ENCODE results near the gene PTPN11.

The PTPN11 gene

GRCh38 chr12:112543751-112544150 lies 125.0 kb downstream of the PTPN11 start:
- H3K4me3 ChIP-seq (ENCODE audit: extremely low read depth, insufficient read depth, low read length, poor library complexity, severe bottlenecking), result no peak overlapping the region
- WGBS, 2 experiments (ENCODE audit: insufficient coverage in 2 of 2), result 100% methylated on average over 2 of the region's 4 CpGs
- no peak overlapping the region for H3K27ac ChIP-seq (ENCODE audit: low read depth, low read length, severe bottlenecking)

DNA sequence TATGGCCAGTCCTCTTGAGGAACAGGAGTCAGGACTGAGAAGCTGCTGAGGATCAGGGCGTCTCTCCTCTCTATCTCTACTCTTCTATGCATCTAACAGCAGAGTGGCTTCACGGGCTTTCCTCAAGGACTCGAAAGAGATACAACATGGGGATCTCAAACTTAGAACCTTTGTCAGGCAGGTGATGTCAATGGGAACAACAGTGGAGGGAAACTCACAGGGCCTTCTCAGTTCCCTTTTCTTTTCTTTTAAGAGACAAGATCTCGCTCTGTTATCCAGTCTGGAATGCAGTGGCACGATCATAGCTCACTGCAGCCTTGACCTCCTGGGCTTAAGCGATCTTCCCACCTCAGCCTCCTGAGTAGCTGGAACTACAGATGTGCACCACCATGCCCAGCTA lies 127.6 kb downstream of the PTPN11 start:
- Histone ChIP-seq H3K36me3 (ENCODE audit: control insufficient read depth, insufficient read depth, low read length) (no peaks in the 10 kb centered on the region), H3K9me3 (ENCODE audit: control insufficient read depth, low read length) (no peaks in the 10 kb centered on the region), H3K4me3 (ENCODE audit: extremely low read depth, insufficient read depth, low read length, poor library complexity, severe bottlenecking) (no peak overlapping the region), H3K27ac (ENCODE audit: low read depth, low read length, severe bottlenecking) (no peak overlapping the region), H3K4me1 (ENCODE audit: control insufficient read depth, insufficient read depth, low read length, poor library complexity, severe bottlenecking) (no peaks in the 10 kb centered on the region)
- 91 to 98% methylated on average over 5 to 6 of the region's 6 CpGs for WGBS, 2 experiments (ENCODE audit: insufficient coverage in 2 of 2)

More at GRCh38 chr12:112543751-112544150, 125.0 kb downstream of the PTPN11 start:
- Histone ChIP-seq H3K9me3 (ENCODE audit: control insufficient read depth, low read length) (no peaks in the 10 kb centered on the region), H3K4me1 (ENCODE audit: control insufficient read depth, insufficient read depth, low read length, poor library complexity, severe bottlenecking) (peaks cover 3% of the 10 kb centered on the region), H3K36me3 (ENCODE audit: control insufficient read depth, insufficient read depth, low read length) (no peaks in the 10 kb centered on the region)

GRCh38 chr12:112546996-112547395 lies 128.2 kb downstream of the PTPN11 start:
- Histone ChIP-seq H3K9me3 (ENCODE audit: control insufficient read depth, low read length) (no peaks in the 10 kb centered on the region), H3K27ac (ENCODE audit: low read depth, low read length, severe bottlenecking) (no peak overlapping the region), H3K36me3 (ENCODE audit: control insufficient read depth, insufficient read depth, low read length) (no peaks in the 10 kb centered on the region), H3K4me3 (ENCODE audit: extremely low read depth, insufficient read depth, low read length, poor library complexity, severe bottlenecking) (no peak overlapping the region), H3K4me1 (ENCODE audit: control insufficient read depth, insufficient read depth, low read length, poor library complexity, severe bottlenecking) (no peaks in the 10 kb centered on the region)
- 100% methylated on average over 2 of the region's 2 CpGs; no CpG with 5 or more reads in 1 of the 2 experiments for WGBS, 2 experiments (ENCODE audit: insufficient coverage in 2 of 2)

DNA sequence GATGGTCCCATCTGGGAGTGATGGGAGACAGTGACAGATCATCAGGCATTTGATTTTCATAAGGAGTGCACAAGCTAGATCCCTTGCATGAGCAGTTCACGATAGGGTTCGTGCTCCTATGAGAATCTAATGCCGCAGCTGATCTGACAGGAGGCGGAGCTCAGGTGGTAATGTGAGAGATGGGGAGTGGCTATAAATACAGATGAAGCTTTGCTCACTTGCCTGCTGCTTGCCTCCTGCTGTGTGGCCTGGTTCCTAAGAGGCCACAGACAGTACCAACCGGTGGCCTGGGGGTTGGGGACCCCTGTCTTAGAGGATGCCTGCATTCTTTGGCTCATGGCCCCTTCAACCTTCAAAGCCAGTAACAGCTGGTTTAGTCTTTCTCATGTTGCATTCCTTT lies 130.3 kb downstream of the PTPN11 start:
- Histone ChIP-seq H3K36me3 (ENCODE audit: control insufficient read depth, insufficient read depth, low read length) (no peaks in the 10 kb centered on the region), H3K4me3 (ENCODE audit: extremely low read depth, insufficient read depth, low read length, poor library complexity, severe bottlenecking) (no peak overlapping the region), H3K4me1 (ENCODE audit: control insufficient read depth, insufficient read depth, low read length, poor library complexity, severe bottlenecking) (no peaks in the 10 kb centered on the region), H3K27ac (ENCODE audit: low read depth, low read length, severe bottlenecking) (no peak overlapping the region), H3K9me3 (ENCODE audit: control insufficient read depth, low read length) (no peaks in the 10 kb centered on the region)
- WGBS, 2 experiments (ENCODE audit: insufficient coverage in 2 of 2), result 92 to 96% methylated on average over 5 of the region's 5 CpGs

- 75 to 80% methylated on average over 1 to 5 of the region's 5 CpGs for WGBS, 2 experiments (ENCODE audit: insufficient coverage in 2 of 2)
- Histone ChIP-seq H3K4me3 (ENCODE audit: extremely low read depth, insufficient read depth, low read length, poor library complexity, severe bottlenecking) (no peak overlapping the region), H3K9me3 (ENCODE audit: control insufficient read depth, low read length) (no peaks in the 10 kb centered on the region), H3K36me3 (ENCODE audit: control insufficient read depth, insufficient read depth, low read length) (no peaks in the 10 kb centered on the region), H3K27ac (ENCODE audit: low read depth, low read length, severe bottlenecking) (no peak overlapping the region), H3K4me1 (ENCODE audit: control insufficient read depth, insufficient read depth, low read length, poor library complexity, severe bottlenecking) (no peaks in the 10 kb centered on the region)
Measured at GRCh38 chr12:112551681-112552080, 132.9 kb downstream of the PTPN11 start.

DNA sequence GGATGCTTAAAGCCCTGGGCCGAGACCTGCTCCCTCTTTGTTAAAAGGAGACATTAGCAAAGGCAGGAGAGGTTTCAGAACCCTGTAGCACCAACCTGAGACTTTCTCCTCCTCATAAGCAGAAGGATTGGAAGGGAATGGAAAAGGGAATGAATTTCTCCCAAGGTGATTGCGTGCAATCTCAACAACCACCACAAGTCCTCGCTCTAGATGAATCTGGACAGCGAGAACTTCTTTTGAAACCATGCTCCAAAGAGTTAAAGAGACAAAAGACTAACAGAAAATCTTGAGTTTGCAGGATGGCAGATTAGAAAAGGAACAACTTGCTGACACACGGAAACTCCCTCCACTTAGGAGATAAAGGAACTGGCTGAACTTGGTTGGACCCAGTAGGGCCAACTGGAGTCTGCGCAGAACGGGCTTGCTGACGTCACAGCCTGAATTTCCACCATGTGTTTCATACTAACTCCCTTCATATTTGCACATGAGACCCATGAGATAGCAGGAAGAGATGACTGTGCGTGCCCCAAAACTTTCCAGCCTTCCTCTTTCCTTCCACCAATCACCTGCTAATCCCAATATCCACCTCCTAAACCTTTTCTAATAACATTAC lies 137.0 kb downstream of the PTPN11 start:
- Histone ChIP-seq H3K4me1 (ENCODE audit: control insufficient read depth, insufficient read depth, low read length, poor library complexity, severe bottlenecking) (no peaks in the 10 kb centered on the region), H3K9me3 (ENCODE audit: control insufficient read depth, low read length) (no peaks in the 10 kb centered on the region), H3K4me3 (ENCODE audit: extremely low read depth, insufficient read depth, low read length, poor library complexity, severe bottlenecking) (no peak overlapping the region), H3K36me3 (ENCODE audit: control insufficient read depth, insufficient read depth, low read length) (no peaks in the 10 kb centered on the region), H3K27ac (ENCODE audit: low read depth, low read length, severe bottlenecking) (no peak overlapping the region)
- WGBS, 2 experiments (ENCODE audit: insufficient coverage in 2 of 2), result 86 to 94% methylated on average over 2 to 5 of the region's 9 CpGs

- Histone ChIP-seq H3K36me3 (ENCODE audit: control insufficient read depth, insufficient read depth, low read length) (no peaks in the 10 kb centered on the region), H3K4me3 (ENCODE audit: extremely low read depth, insufficient read depth, low read length, poor library complexity, severe bottlenecking) (no peak overlapping the region), H3K27ac (ENCODE audit: low read depth, low read length, severe bottlenecking) (no peak overlapping the region), H3K4me1 (ENCODE audit: control insufficient read depth, insufficient read depth, low read length, poor library complexity, severe bottlenecking) (no peaks in the 10 kb centered on the region), H3K9me3 (ENCODE audit: control insufficient read depth, low read length) (no peaks in the 10 kb centered on the region)
- 20 to 77% methylated on average over 1 to 2 of the region's 7 CpGs for WGBS, 2 experiments (ENCODE audit: insufficient coverage in 2 of 2)
Measured at GRCh38 chr12:112557951-112558630, 139.3 kb downstream of the PTPN11 start.

Measured in mesodermal cell (in vitro differentiated cells).